WTC11 (cell line): ENCODE data around the gene MKLN1. TPM values are rescaled to one million over a fixed set of nuclear protein-coding genes. Genes with fewer than 3 reads are reported as not detected.

Experiments used
- ATAC-seq: fragments of 200-7000 bp; cut with Tn5 transposase; 2 replicates; pipeline ENCODE4 v1.10.0; 2021; ENCODE audit warnings: mild to moderate bottlenecking, moderate library complexity
- CTCF ChIA-PET: fragments of 300-600 bp; sonication (Branson Sonifier 250); formaldehyde crosslinking; loops from one replicate; lab custom pipeline; 2021; ENCODE audit warnings: antibody characterized with exemption; lab: Charles Lee
- POLR2A ChIA-PET: fragments of 350-600 bp; sonication (Branson Sonifier 250); formaldehyde crosslinking; loops from one replicate; lab custom pipeline; 2021; ENCODE audit warnings: antibody characterized with exemption; lab: Charles Lee
- DNase-seq: peaks from one replicate; pipeline ENCODE4 v3.0.0; 2021; ENCODE audit warnings: low spot score
- H3K27ac Mint-ChIP-seq: 2 replicates; pipeline ENCODE4 v1.8.0; 2021; ENCODE audit warnings: mixed read lengths
- H3K27me3 Mint-ChIP-seq: 2 replicates; pipeline ENCODE4 v1.8.0; 2021; ENCODE audit warnings: low read depth, mild to moderate bottlenecking, moderate library complexity, mixed read lengths
- H3K36me3 Mint-ChIP-seq: 2 replicates; pipeline ENCODE4 v1.8.0; 2021; ENCODE audit warnings: mixed read lengths
- H3K4me1 Mint-ChIP-seq: 2 replicates; pipeline ENCODE4 v1.8.0; 2022; ENCODE audit warnings: mixed read lengths
- H3K4me3 Mint-ChIP-seq: 2 replicates; pipeline ENCODE4 v1.8.0; 2021; ENCODE audit warnings: mild to moderate bottlenecking, moderate library complexity, mixed read lengths
- H3K9me3 Mint-ChIP-seq: 2 replicates; pipeline ENCODE4 v1.8.0; 2021; ENCODE audit warnings: mixed read lengths
- ATF1 ChIP-seq: sonication (generic); formaldehyde crosslinking; IDR thresholded peaks from 2 replicates; pipeline ENCODE4 v1.8.1; 2023; ENCODE audit warnings: mild to moderate bottlenecking, moderate library complexity, missing genetic modification reagents
- ATF3 ChIP-seq: sonication (generic); formaldehyde crosslinking; conservative IDR thresholded peaks from 2 replicates; pipeline ENCODE4 v1.8.1; 2022; ENCODE audit warnings: mild to moderate bottlenecking, missing genetic modification reagents
- FOXP1 ChIP-seq: sonication (generic); formaldehyde crosslinking; IDR thresholded peaks from 2 replicates; pipeline ENCODE4 v1.8.0; 2022; ENCODE audit warnings: missing genetic modification reagents, mild to moderate bottlenecking, moderate library complexity, borderline replicate concordance
- NFE2L1 ChIP-seq: sonication (generic); formaldehyde crosslinking; IDR thresholded peaks from 2 replicates; pipeline ENCODE4 v1.8.1; 2023; ENCODE audit warnings: missing genetic modification reagents
- NR3C1 ChIP-seq: sonication (generic); formaldehyde crosslinking; conservative IDR thresholded peaks from 2 replicates; pipeline ENCODE4 v1.8.1; 2023; ENCODE audit warnings: low read depth, mild to moderate bottlenecking, missing genetic modification reagents
- RORB ChIP-seq: fragments of 250-450 bp; sonication (Bioruptor Pico); IDR thresholded peaks from 2 replicates; pipeline ENCODE4 v1.9.0; 2021; ENCODE audit warnings: mild to moderate bottlenecking
- TEAD1 ChIP-seq: sonication (generic); formaldehyde crosslinking; IDR thresholded peaks from 2 replicates; pipeline ENCODE4 v1.8.0; 2022; ENCODE audit warnings: mild to moderate bottlenecking, missing genetic modification reagents
- TEAD4 ChIP-seq: sonication (generic); formaldehyde crosslinking; IDR thresholded peaks from 2 replicates; pipeline ENCODE4 v1.8.0; 2022; ENCODE audit warnings: mild to moderate bottlenecking, missing genetic modification reagents
- USF1 ChIP-seq: sonication (generic); formaldehyde crosslinking; IDR thresholded peaks from 2 replicates; pipeline ENCODE4 v1.8.0; 2022; ENCODE audit warnings: mild to moderate bottlenecking, missing genetic modification reagents
- ZNF138 ChIP-seq: sonication (generic); formaldehyde crosslinking; conservative IDR thresholded peaks from 2 replicates; pipeline ENCODE4 v1.8.1; 2022; ENCODE audit warnings: mild to moderate bottlenecking, moderate library complexity, missing genetic modification reagents
- ZNF219 ChIP-seq: sonication (generic); formaldehyde crosslinking; IDR thresholded peaks from 2 replicates; pipeline ENCODE4 v1.8.0; 2023; ENCODE audit warnings: missing genetic modification reagents, mild to moderate bottlenecking, borderline replicate concordance
- ZNF232 ChIP-seq: sonication (generic); formaldehyde crosslinking; IDR thresholded peaks from 2 replicates; pipeline ENCODE4 v1.8.0; 2022; ENCODE audit warnings: mild to moderate bottlenecking, missing genetic modification reagents
- ZNF416 ChIP-seq: fragments of 250-450 bp; sonication (Bioruptor Pico); IDR thresholded peaks from 2 replicates; pipeline ENCODE4 v1.9.0; 2021; ENCODE audit warnings: mild to moderate bottlenecking, inconsistent platforms
- ZNF532 ChIP-seq: fragments of 250-450 bp; sonication (Bioruptor Pico); IDR thresholded peaks from 2 replicates; pipeline ENCODE4 v1.9.0; 2021; ENCODE audit warnings: mild to moderate bottlenecking, borderline replicate concordance
- ZNF671 ChIP-seq: fragments of 250-450 bp; sonication (Bioruptor Pico); IDR thresholded peaks from 2 replicates; pipeline ENCODE4 v1.8.0; 2021; ENCODE audit warnings: mild to moderate bottlenecking
- total RNA-seq: library from RNA; stranded (reverse); gene quantifications from 3 replicates; pipeline ENCODE4 v1.2.3, GENCODE V29; 2021
- TF ChIP-seq, protein P1 (sequence below): sonication (generic); formaldehyde crosslinking; IDR thresholded peaks from 2 replicates; pipeline ENCODE4 v1.8.1; 2023; ENCODE audit warnings: mild to moderate bottlenecking, missing genetic modification reagents
- TF ChIP-seq, protein P2 (sequence below): sonication (generic); formaldehyde crosslinking; IDR thresholded peaks from 2 replicates; pipeline ENCODE4 v1.8.0; 2022; ENCODE audit warnings: mild to moderate bottlenecking, missing genetic modification reagents
- TF ChIP-seq, protein P3 (sequence below): sonication (generic); formaldehyde crosslinking; IDR thresholded peaks from 2 replicates; pipeline ENCODE4 v1.8.1; 2022; ENCODE audit warnings: mild to moderate bottlenecking, moderate library complexity, missing genetic modification reagents
- TF ChIP-seq, protein P4 (sequence below): sonication (generic); formaldehyde crosslinking; IDR thresholded peaks from 2 replicates; pipeline ENCODE4 v1.8.1; 2022; ENCODE audit warnings: low read depth, mild to moderate bottlenecking, moderate library complexity, missing genetic modification reagents, borderline replicate concordance

Gene MKLN1
- total RNA-seq, 1 experiment from 2014 or later, result 37.6 TPM

DNA sequence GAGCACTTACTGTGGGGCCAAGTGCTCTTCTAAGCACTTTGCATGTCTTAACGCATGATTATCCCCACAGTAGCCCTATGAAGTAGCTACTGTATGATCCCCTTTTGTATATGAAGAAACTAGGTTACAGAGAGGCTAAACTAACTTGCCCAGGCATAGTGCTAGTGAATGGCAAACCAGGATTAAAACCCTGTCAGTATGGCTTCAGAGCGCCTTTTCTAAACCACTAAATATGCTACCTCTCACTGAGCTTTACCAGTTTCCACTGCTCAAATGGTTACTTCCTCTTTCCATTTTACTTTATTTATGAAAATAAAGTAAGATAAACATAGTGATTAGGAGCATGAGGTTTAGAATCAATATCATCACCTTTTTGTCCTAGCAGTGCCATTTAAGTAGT is 155.1 kb downstream of the MKLN1 start (continued):
- TF ChIP-seq ZNF232 (CRISPR knock-in tag) (no peak), RORB (no peak), ZNF138 (CRISPR knock-in tag) (no peak), USF1 (no peak)
- TF ChIP-seq, protein P1, sequence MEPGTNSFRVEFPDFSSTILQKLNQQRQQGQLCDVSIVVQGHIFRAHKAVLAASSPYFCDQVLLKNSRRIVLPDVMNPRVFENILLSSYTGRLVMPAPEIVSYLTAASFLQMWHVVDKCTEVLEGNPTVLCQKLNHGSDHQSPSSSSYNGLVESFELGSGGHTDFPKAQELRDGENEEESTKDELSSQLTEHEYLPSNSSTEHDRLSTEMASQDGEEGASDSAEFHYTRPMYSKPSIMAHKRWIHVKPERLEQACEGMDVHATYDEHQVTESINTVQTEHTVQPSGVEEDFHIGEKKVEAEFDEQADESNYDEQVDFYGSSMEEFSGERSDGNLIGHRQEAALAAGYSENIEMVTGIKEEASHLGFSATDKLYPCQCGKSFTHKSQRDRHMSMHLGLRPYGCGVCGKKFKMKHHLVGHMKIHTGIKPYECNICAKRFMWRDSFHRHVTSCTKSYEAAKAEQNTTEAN (CRISPR knock-in tag), result no peak
- TF ChIP-seq, all 79 proteins: peak for 0

DNA sequence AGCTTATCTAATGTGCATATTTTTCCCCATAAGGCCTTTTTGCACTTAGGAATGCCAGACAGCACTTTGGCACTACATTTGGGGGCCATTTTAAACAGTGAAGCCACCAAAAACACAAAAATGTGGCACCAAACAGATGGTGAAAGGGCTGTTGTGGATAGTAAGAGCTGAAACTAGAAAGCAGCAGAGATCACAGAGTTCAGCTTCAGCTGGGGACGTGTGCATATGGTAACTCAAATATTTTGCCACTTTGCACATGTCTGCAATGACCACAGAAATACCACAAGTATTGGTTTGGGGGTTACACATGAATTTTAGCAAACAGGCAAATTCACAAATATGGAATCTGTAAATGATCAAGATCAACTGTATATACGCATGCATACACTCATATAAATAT is 155.9 kb downstream of the MKLN1 start:
- TF ChIP-seq, protein P2, sequence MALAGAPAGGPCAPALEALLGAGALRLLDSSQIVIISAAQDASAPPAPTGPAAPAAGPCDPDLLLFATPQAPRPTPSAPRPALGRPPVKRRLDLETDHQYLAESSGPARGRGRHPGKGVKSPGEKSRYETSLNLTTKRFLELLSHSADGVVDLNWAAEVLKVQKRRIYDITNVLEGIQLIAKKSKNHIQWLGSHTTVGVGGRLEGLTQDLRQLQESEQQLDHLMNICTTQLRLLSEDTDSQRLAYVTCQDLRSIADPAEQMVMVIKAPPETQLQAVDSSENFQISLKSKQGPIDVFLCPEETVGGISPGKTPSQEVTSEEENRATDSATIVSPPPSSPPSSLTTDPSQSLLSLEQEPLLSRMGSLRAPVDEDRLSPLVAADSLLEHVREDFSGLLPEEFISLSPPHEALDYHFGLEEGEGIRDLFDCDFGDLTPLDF (CRISPR knock-in tag), result no peak
- TF ChIP-seq ZNF532 (CRISPR knock-in tag), result no peak
- Mint-ChIP-seq H3K4me3 (no peak overlapping the region), H3K36me3 (peaks cover 4% of the 10 kb centered on the region; the same call in 1 of the 2 replicates), H3K9me3 (no peaks in the 10 kb centered on the region), H3K27ac (no peak overlapping the region), H3K27me3 (no peaks in the 10 kb centered on the region), H3K4me1 (peaks cover 5% of the 10 kb centered on the region)
- POLR2A ChIA-PET, result no interaction called here
- CTCF ChIA-PET, result interaction anchor here (1.4 kb wide), 1 partner anchor 587 kb away, joined by 5 read pairs; no protein-coding TSS in a partner anchor
- DNase-seq (no peak), ATAC-seq (no peak)

DNA sequence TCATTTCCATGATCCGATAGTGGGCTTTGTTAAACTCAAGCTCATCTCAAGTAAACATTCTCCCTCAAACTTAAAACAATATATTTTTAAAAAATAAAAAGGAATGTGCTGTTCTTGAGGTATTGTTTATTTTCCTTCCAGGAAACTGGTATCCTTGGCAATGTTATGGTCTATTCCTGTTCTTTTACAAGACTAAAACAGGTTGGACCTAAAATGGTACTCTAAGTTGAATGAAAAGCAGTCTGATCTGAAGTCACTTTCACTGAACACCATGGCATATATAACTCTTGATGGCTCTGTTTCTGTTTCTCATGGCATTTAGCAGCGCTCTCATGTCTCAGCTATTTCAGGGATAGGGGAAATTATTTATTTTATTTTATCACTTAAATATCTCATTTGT is 158.7 kb downstream of the MKLN1 start:
- ChIA-PET CTCF (interaction anchor here (0.7 to 1.9 kb wide), 3 partner anchors 27 to 589 kb away, joined by 3 to 4 read pairs (median 3); no protein-coding TSS in a partner anchor), POLR2A (no interaction called here)
- no peaks in the 10 kb centered on the region for H3K9me3 Mint-ChIP-seq
- no peak overlapping the region for H3K4me3 Mint-ChIP-seq
- DNase-seq, result no peak
- no peaks in the 10 kb centered on the region for H3K36me3 Mint-ChIP-seq
- no peak for ATAC-seq
- no peaks in the 10 kb centered on the region for H3K4me1 Mint-ChIP-seq
- no peaks in the 10 kb centered on the region for H3K27me3 Mint-ChIP-seq
- no peak overlapping the region for H3K27ac Mint-ChIP-seq
- TF ChIP-seq ZNF671, result no peak
- TF ChIP-seq TEAD1 (CRISPR knock-in tag), result no peak
- TF ChIP-seq, protein P1 (CRISPR knock-in tag), result no peak
- no peak for TF ChIP-seq ATF3 (CRISPR knock-in tag)
- TF ChIP-seq ATF1, result no peak
- no peak for TF ChIP-seq ZNF416
- TF ChIP-seq FOXP1 (CRISPR knock-in tag), result no peak
- no peak for TF ChIP-seq ZNF138 (CRISPR knock-in tag)
- TF ChIP-seq NFE2L1 (CRISPR knock-in tag), result no peak
- TF ChIP-seq, protein P3, sequence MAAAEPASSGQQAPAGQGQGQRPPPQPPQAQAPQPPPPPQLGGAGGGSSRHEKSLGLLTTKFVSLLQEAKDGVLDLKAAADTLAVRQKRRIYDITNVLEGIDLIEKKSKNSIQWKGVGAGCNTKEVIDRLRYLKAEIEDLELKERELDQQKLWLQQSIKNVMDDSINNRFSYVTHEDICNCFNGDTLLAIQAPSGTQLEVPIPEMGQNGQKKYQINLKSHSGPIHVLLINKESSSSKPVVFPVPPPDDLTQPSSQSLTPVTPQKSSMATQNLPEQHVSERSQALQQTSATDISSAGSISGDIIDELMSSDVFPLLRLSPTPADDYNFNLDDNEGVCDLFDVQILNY (CRISPR knock-in tag), result no peak
- TF ChIP-seq, protein P4, sequence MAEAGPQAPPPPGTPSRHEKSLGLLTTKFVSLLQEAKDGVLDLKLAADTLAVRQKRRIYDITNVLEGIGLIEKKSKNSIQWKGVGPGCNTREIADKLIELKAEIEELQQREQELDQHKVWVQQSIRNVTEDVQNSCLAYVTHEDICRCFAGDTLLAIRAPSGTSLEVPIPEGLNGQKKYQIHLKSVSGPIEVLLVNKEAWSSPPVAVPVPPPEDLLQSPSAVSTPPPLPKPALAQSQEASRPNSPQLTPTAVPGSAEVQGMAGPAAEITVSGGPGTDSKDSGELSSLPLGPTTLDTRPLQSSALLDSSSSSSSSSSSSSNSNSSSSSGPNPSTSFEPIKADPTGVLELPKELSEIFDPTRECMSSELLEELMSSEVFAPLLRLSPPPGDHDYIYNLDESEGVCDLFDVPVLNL (CRISPR knock-in tag), result no peak
- no peak for TF ChIP-seq TEAD4 (CRISPR knock-in tag)
- TF ChIP-seq ZNF219, result no peak
- TF ChIP-seq NR3C1 (CRISPR knock-in tag), result no peak
